Right lobe of liver (tissue), 6 donors: ENCODE data around the gene TNFRSF4. TPM values are rescaled to one million over a fixed set of nuclear protein-coding genes. Genes with fewer than 3 reads are reported as not detected.

ENCODE experiments used
- ATAC-seq, 4 donors: fragments of 200-7000 bp; cut with Tn5 transposase; one replicate each; pipeline ENCODE4 v1.9.1; 2020; ENCODE audit warnings: mild to moderate bottlenecking in 4 of 4, moderate library complexity in 4 of 4
- DNase-seq, 3 donors: peaks; one replicate each; pipeline ENCODE4 v3.0.0-alpha.2; 2020
- H3K27ac ChIP-seq, 3 donors: fragments of 200-600 bp; one replicate each; pipeline ENCODE4 v1.8.0; 2022
- H3K27me3 ChIP-seq, 2 donors: fragments of 200-600 bp; one replicate each; pipeline ENCODE4 v1.8.0; 2022
- H3K36me3 ChIP-seq, 4 donors: fragments of 200-600 bp; sonication (generic) in 1 of 4; one replicate each; pipeline versions ENCODE4 v1.5.1 to v1.8.0; 2017 to 2022; ENCODE audit warnings: control low read depth in 1 of 4
- H3K4me1 ChIP-seq, 4 donors: fragments of 200-600 bp; sonication (generic) in 1 of 4; one replicate each; pipeline versions ENCODE4 v1.5.1 to v1.8.0; 2017 to 2022; ENCODE audit warnings: control low read depth in 1 of 4
- H3K4me3 ChIP-seq, 3 donors: fragments of 200-600 bp; one replicate each; pipeline ENCODE4 v1.8.0; 2022
- H3K9me3 ChIP-seq, 4 donors: fragments of 200-600 bp; sonication (generic) in 1 of 4; one replicate each; pipeline versions ENCODE4 v1.5.1 to v1.8.0; 2017 to 2022; ENCODE audit warnings: control low read depth in 1 of 4
- POLR2A ChIP-seq: fragments of 450-650 bp; IDR thresholded peaks from one replicate; pipeline ENCODE4 v1.6.1; 2017; ENCODE audit warnings: antibody characterized with exemption, mild to moderate bottlenecking
- WGBS: methylation state at CpG from one replicate; pipeline ENCODE4 v1.1.6; 2018; ENCODE audit warnings: low coverage, low lambda C conversion rate; ENCODE audit not compliant: insufficient coverage; ENCODE audit errors: missing lambda C conversion rate; 5-methylcytosine and 5-hydroxymethylcytosine counted together
- intact Hi-C, 2 donors: fragments of 100-400 bp; cut with DNase I; formaldehyde crosslinking; loops; one replicate each; pipeline versions ENCODE4 v1.11.2 to v1.14.1; 2022
- total RNA-seq, 6 experiments: library from RNA; depleted of rRNA in 2 of 6; stranded (reverse); fragments of >200 nt in 2 of 6; fragmentation: NEBNext Ultra II Directional in 3 of 6; extraction: Animal tissue kit (Norgen Biotek cat#: 25700) in 3 of 6; gene quantifications; one replicate each; pipeline versions ENCODE4 v1.1.0 to v1.2.4, GENCODE V29; 2016 to 2023
- TF ChIP-seq, protein P1 (sequence below), 4 donors: fragments of 200-600 bp in 3 of 4; fragments of 450-650 bp in 1 of 4; IDR thresholded peaks; one replicate each; pipeline versions ENCODE4 v1.5.1 to v1.8.0; 2016 to 2022; ENCODE audit warnings: antibody characterized with exemption in 4 of 4, mild to moderate bottlenecking in 2 of 4
- donor health status: DM: no; HTN: yes; CAD: no.
- donor health status: DM: no; HTN: no; CAD: no.
- donor health status: DM: no; HTN: no; CAD: no.
- donor health status: DM: no; HTN: yes; CAD: no.
- donor health status: DM: no; HTN: yes; CAD: no.

The TNFRSF4 gene
- total RNA-seq, 6 experiments from 2014 or later = 0.20 to 0.99 (median 0.28) TPM; not detected in 2

DNA sequence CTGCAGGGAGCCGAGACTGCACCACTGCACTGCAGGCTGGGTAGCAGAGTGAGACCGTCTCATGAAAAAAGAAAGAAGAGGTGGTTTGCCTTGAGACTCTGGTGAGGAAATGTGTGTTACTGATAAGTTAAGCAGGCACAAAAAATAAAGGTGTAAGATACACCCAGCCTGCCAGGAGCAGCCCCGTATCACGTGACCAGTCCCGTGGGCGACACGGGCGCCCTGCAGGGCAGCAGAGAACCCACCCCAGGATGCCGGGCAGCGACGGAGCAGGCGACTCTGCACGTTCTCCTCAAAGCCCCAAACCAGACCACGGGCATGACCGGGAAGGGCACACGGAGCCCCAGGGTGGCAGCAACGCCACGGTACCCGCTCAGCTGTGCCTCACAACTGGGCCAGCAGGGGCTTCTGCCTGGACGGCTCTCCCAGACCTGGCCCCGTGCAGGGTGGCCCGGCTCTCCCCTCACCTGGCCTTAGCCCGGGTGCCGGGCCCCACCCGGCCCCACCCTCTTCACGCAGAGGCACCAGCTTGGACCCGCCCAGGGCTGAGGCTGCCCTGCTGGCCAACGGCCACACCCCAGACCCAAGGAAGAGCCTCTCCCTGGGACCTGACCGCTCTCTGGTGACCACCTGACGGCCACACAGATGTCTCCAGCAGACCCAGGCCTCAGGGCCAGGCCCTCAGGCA lies 8.1 kb upstream of the TNFRSF4 start:
- peaks cover 0 to 68% (median 11%) of the 10 kb centered on the region in 4 donors for H3K36me3 ChIP-seq
- 73% methylated on average over 8 of the region's 30 CpGs for WGBS
- H3K9me3 ChIP-seq = no peaks in the 10 kb centered on the region
- ATAC-seq (no peak), DNase-seq (no peak)
- no peaks in the 10 kb centered on the region for H3K4me1 ChIP-seq
- intact Hi-C loops = no loop called here
- H3K4me3 ChIP-seq = no peak overlapping the region
- no peaks in the 10 kb centered on the region for H3K27me3 ChIP-seq
- TF ChIP-seq, protein P1, sequence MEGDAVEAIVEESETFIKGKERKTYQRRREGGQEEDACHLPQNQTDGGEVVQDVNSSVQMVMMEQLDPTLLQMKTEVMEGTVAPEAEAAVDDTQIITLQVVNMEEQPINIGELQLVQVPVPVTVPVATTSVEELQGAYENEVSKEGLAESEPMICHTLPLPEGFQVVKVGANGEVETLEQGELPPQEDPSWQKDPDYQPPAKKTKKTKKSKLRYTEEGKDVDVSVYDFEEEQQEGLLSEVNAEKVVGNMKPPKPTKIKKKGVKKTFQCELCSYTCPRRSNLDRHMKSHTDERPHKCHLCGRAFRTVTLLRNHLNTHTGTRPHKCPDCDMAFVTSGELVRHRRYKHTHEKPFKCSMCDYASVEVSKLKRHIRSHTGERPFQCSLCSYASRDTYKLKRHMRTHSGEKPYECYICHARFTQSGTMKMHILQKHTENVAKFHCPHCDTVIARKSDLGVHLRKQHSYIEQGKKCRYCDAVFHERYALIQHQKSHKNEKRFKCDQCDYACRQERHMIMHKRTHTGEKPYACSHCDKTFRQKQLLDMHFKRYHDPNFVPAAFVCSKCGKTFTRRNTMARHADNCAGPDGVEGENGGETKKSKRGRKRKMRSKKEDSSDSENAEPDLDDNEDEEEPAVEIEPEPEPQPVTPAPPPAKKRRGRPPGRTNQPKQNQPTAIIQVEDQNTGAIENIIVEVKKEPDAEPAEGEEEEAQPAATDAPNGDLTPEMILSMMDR (IDR thresholded peaks at IDR 0.05) = no peak
- no peak for TF ChIP-seq POLR2A
- no peak overlapping the region for H3K27ac ChIP-seq

DNA sequence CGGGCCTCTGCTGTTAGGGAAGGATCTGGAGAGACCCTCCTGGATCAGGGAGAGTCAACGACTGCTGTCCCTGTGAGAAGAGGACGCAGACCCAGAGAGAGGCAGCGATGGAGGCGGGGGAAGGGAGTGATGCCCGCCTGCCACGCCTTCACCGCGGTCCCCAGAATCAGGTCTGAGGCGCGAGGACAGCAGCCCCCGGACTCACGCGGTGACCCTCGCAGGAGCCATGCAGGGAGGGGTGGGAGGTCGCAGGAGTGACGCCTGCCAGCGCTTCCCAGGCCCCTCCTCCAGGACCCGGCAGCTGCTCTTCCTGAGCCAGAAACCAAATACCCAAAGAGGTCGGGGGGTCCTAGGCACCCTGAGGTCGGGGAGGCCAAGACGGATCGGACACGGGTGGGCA lies 6.2 kb upstream of the TNFRSF4 start:
- Histone ChIP-seq H3K27me3 (no peaks in the 10 kb centered on the region), H3K9me3 (no peaks in the 10 kb centered on the region), H3K4me3 (no peak overlapping the region), H3K4me1 (no peaks in the 10 kb centered on the region), H3K27ac (no peak overlapping the region), H3K36me3 (peaks cover 0 to 67% (median 10%) of the 10 kb centered on the region in 4 donors)
- TF ChIP-seq POLR2A = no peak
- TF ChIP-seq, protein P1 (IDR thresholded peaks at IDR 0.05) = no peak
- no peak for DNase-seq
- no peak for ATAC-seq
- WGBS = no CpG with 5 or more reads among the region's 24 CpGs
- intact Hi-C loops = no loop called here

DNA sequence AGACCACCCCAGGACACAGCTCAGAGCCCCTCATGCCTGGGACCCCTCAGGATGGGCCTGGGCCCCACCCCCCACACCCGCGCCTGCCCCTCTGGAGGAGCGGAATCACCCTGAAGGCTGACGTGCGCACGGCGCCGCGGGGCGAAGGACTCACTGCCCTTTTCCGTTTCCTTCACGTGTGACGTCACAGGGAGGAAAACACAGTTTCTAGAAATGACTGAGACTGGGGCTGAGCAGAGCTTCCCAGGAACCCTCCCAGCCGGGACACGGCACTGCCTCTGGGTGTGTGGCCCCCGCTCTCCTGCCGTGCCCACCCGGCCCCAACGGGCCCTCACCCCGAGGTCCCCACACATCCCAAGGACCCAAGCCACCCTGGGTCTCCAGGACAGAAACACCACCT lies 5.4 kb upstream of the TNFRSF4 start:
- no peak for DNase-seq
- 80% methylated on average over 1 of the region's 20 CpGs for WGBS
- no peak for ATAC-seq
- peaks cover 0 to 63% (median 10%) of the 10 kb centered on the region in 4 donors for H3K36me3 ChIP-seq
- no peaks in the 10 kb centered on the region for H3K27me3 ChIP-seq
- intact Hi-C loops = no loop called here
- no peak overlapping the region for H3K4me3 ChIP-seq
- H3K4me1 ChIP-seq = no peaks in the 10 kb centered on the region
- H3K27ac ChIP-seq = no peak overlapping the region
- TF ChIP-seq, protein P1 (IDR thresholded peaks at IDR 0.05) = no peak
- TF ChIP-seq POLR2A = no peak
- no peaks in the 10 kb centered on the region for H3K9me3 ChIP-seq

DNA sequence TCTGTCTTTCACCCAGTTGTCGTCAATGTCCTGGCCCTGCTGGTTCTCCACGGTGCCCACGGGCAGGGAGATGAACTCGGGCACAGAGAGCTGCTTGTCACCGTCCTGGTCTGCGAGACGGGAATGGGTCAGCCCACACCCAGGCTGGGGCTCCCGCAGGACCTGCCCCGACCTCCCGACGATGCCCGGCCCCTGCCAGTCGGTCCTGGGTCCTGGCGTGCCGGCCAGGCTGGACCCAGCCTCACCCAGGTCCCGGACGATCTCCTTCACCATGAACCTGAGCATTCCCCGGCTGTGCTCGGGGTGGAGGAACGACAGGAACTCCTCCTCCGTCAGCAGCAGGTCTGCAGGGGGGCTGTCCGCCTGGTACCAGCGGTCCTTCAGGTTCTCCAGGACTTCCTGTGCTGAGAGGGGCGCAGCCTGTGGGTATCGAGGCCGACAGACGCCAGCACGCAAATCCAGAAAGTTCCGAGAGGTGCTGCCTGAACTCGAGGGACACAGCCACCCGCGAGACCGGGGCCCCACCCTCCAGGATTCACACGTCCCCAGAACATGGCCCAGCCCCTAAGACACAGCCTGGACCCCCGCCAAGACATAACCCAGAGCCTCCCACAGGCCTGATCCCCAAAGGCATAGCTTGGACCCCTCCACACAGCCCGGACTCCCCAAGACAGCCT lies 4.7 kb upstream of the TNFRSF4 start:
- no peak for ATAC-seq
- Histone ChIP-seq H3K4me1 (no peaks in the 10 kb centered on the region), H3K27ac (no peak overlapping the region), H3K4me3 (no peak overlapping the region), H3K9me3 (no peaks in the 10 kb centered on the region), H3K36me3 (peaks cover 0 to 56% (median 10%) of the 10 kb centered on the region in 4 donors), H3K27me3 (no peaks in the 10 kb centered on the region)
- DNase-seq = no peak
- TF ChIP-seq POLR2A = no peak
- TF ChIP-seq, protein P1 (IDR thresholded peaks at IDR 0.05) = no peak
- WGBS = 96% methylated on average over 10 of the region's 36 CpGs
- intact Hi-C loops = no loop called here
